Measurements from ENCODE around the gene PAX9. TPM values are rescaled to one million over a fixed set of nuclear protein-coding genes. Genes with fewer than 3 reads are reported as not detected.

The PAX9 gene
- total and polyA plus RNA-seq, 7 donors, result 0.13 to 1.4 (median 0.47) TPM

GRCh38 chr14:36659822-36660735 lies 1.6 kb upstream of the PAX9 start:
- WGBS, 3 donors, result 17 to 20% (median 17%) methylated on average over 19 of the region's 19 CpGs
- DNase-seq (peak in 1 of 2 donors; percentile 45), ATAC-seq (no peak)
- no peaks in the 10 kb centered on the region for H3K9me3 ChIP-seq
- H3K27ac ChIP-seq, result no peak overlapping the region
- intact Hi-C loops (cut with DNase I), result loop anchor here in 1 of 2 donors (10.0 kb wide), 1 partner anchor 155 kb away; no protein-coding TSS in a partner anchor
- peaks cover 0 to 100% (median 60%) of the 10 kb centered on the region in 3 donors for H3K27me3 ChIP-seq (ENCODE audit: insufficient read depth in 3 of 3, low read length in 2 of 3)
- H3K4me3 ChIP-seq, result no peak overlapping the region
- no peak for TF ChIP-seq CTCF (IDR thresholded peaks at IDR 0.05)
- no peaks in the 10 kb centered on the region for H3K36me3 ChIP-seq (ENCODE audit: insufficient read depth in 1 of 2, low read depth in 1 of 2)
- peaks cover 21% of the 10 kb centered on the region for H3K4me1 ChIP-seq

- Histone ChIP-seq H3K9me3 (no peaks in the 10 kb centered on the region), H3K4me1 (peaks cover 21% of the 10 kb centered on the region), H3K4me3 (peak overlapping the region; percentile 60), H3K36me3 (ENCODE audit: insufficient read depth in 1 of 2, low read depth in 1 of 2) (no peaks in the 10 kb centered on the region), H3K27ac (no peak overlapping the region), H3K27me3 (ENCODE audit: insufficient read depth in 3 of 3, low read length in 2 of 3) (peaks cover 0 to 100% (median 58%) of the 10 kb centered on the region in 3 donors)
- DNase-seq (peak in 1 of 2 donors; percentile 55), ATAC-seq (no peak)
- 11 to 16% (median 13%) methylated on average over 33 to 35 of the region's 35 CpGs for WGBS, 3 donors
- TF ChIP-seq CTCF (IDR thresholded peaks at IDR 0.05), result no peak
- intact Hi-C loops (cut with DNase I), result no loop called here
These were observed 739 bp upstream of the PAX9 start for GRCh38 chr14:36660736-36661505.

GRCh38 chr14:36662258-36662542 lies 540 bp downstream of the PAX9 start:
- ATAC-seq (no peak), DNase-seq (no peak)
- peaks cover 0 to 100% (median 62%) of the 10 kb centered on the region in 3 donors for H3K27me3 ChIP-seq (ENCODE audit: insufficient read depth in 3 of 3, low read length in 2 of 3)
- TF ChIP-seq CTCF (IDR thresholded peaks at IDR 0.05), result no peak
- 1 to 7% (median 3%) methylated on average over 11 of the region's 11 CpGs for WGBS, 3 donors
- H3K36me3 ChIP-seq (ENCODE audit: insufficient read depth in 1 of 2, low read depth in 1 of 2), result no peaks in the 10 kb centered on the region
- no peaks in the 10 kb centered on the region for H3K9me3 ChIP-seq
- H3K27ac ChIP-seq, result no peak overlapping the region
- H3K4me1 ChIP-seq, result peaks cover 25% of the 10 kb centered on the region
- intact Hi-C loops (cut with DNase I), result no loop called here
- H3K4me3 ChIP-seq, result peak overlapping the region; percentile 60

GRCh38 chr14:36662543-36663403 lies 1.1 kb downstream of the PAX9 start:
- peak overlapping the region; percentile 60 for H3K4me3 ChIP-seq
- peaks cover 25% of the 10 kb centered on the region for H3K4me1 ChIP-seq

More at GRCh38 chr14:36662543-36663403, 1.1 kb downstream of the PAX9 start:
- 1 to 3% (median 2%) methylated on average over 71 of the region's 71 CpGs for WGBS, 3 donors
- DNase-seq (peak in 1 of 2 donors; percentile 71), ATAC-seq (peak in 2 of 4 donors; percentile 19 to 32)
- no peaks in the 10 kb centered on the region for H3K9me3 ChIP-seq
- no peak overlapping the region for H3K27ac ChIP-seq
- H3K36me3 ChIP-seq (ENCODE audit: insufficient read depth in 1 of 2, low read depth in 1 of 2), result no peaks in the 10 kb centered on the region
- H3K27me3 ChIP-seq (ENCODE audit: insufficient read depth in 3 of 3, low read length in 2 of 3), result peaks cover 0 to 100% (median 57%) of the 10 kb centered on the region in 3 donors
- intact Hi-C loops (cut with DNase I), result no loop called here
- no peak for TF ChIP-seq CTCF (IDR thresholded peaks at IDR 0.05)
